D721Med (cell line): Measurements from ENCODE around the gene TMSB10.
"Not testable (repeated sequence)": the region's sequence is repeated elsewhere in the genome, so short reads cannot be mapped to it uniquely, and the experiment has no call there.

ENCODE experiments used
- DNase-seq: peaks from one replicate; pipeline ENCODE4 v3.0.0; 2011; ENCODE audit warnings: low spot score; ENCODE audit not compliant: insufficient read length
- FAIRE-seq: peaks from 2 replicates; lab custom pipeline; 2011; peaks lifted over from hg19 to GRCh38; lab: Jason Lieb, UNC
- TF ChIP-seq, protein P1 (sequence below): IDR thresholded peaks from 2 replicates; pipeline ENCODE4 v1.5.1; 2012; ENCODE audit warnings: mild to moderate bottlenecking, control low read depth; ENCODE audit not compliant: insufficient read depth; ENCODE audit errors: missing control alignments

TMSB10 gene

GRCh38 chr2:84875213-84875560 lies 30.3 kb upstream of the TMSB10 start:
- no peak for DNase-seq
- no peak for FAIRE-seq
- TF ChIP-seq, protein P1, sequence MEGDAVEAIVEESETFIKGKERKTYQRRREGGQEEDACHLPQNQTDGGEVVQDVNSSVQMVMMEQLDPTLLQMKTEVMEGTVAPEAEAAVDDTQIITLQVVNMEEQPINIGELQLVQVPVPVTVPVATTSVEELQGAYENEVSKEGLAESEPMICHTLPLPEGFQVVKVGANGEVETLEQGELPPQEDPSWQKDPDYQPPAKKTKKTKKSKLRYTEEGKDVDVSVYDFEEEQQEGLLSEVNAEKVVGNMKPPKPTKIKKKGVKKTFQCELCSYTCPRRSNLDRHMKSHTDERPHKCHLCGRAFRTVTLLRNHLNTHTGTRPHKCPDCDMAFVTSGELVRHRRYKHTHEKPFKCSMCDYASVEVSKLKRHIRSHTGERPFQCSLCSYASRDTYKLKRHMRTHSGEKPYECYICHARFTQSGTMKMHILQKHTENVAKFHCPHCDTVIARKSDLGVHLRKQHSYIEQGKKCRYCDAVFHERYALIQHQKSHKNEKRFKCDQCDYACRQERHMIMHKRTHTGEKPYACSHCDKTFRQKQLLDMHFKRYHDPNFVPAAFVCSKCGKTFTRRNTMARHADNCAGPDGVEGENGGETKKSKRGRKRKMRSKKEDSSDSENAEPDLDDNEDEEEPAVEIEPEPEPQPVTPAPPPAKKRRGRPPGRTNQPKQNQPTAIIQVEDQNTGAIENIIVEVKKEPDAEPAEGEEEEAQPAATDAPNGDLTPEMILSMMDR, result no peak

- DNase-seq, FAIRE-seq: not testable (repeated sequence)
Measured at GRCh38 chr2:84875619-84876018, 29.8 kb upstream of the TMSB10 start.

GRCh38 chr2:84876369-84876768 lies 29.1 kb upstream of the TMSB10 start:
- TF ChIP-seq, protein P1, result no peak
- FAIRE-seq (no peak), DNase-seq (no peak)

DNA sequence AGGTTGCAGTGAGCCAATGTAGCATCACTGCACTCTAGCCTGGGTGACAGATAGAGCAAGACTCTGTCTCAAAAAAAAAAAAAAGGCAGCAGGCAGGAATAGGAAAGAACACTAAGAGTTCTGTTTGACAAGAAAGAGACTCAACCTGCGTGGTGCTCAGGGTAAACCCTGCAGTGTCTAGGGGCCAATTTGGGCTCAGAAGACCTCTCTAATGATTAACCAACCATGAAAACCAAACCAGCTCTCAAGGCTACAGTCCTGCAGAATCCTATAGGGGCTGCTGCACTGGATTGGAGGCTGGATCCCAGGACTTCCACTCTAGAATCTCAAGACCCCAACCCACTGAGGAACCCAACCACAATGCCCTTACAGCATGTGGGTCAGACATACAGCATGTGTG lies 27.0 kb upstream of the TMSB10 start:
- TF ChIP-seq, protein P1, result no peak
- FAIRE-seq, result no peak
- no peak for DNase-seq

DNA sequence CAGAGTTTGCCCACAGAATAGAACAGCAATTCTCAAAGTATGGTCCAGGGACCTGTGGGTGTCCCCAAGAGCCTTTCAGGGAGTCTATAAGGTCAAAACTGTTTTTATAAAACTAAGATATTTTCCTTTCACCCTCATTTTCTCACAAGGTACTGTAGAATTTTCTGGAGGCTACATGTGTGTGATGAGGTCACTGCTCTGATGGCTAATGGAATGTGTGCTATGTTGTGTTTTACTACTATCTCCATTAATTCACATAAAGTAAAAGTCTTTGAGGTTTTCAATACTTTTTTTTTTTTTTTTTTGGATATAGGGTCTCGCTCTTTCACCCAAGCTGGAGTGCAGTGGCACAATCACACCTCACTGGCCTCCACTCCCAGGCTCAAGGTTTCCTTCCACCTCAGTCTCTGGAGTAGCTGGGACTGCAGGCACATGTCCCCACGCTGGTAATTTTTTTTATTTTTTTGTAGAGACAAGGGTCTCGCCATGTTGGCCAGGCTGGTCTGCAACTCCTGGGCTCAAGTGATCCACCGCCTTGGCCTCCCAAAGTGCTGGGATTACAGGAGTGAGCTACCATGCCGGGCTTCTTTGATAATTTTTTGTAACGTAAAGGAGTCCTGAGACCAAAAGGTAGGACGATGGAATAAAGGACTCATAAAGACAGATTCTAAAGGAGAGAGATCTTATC lies 26.4 kb upstream of the TMSB10 start:
- no peak for FAIRE-seq
- TF ChIP-seq, protein P1, result no peak
- DNase-seq, result no peak

DNA sequence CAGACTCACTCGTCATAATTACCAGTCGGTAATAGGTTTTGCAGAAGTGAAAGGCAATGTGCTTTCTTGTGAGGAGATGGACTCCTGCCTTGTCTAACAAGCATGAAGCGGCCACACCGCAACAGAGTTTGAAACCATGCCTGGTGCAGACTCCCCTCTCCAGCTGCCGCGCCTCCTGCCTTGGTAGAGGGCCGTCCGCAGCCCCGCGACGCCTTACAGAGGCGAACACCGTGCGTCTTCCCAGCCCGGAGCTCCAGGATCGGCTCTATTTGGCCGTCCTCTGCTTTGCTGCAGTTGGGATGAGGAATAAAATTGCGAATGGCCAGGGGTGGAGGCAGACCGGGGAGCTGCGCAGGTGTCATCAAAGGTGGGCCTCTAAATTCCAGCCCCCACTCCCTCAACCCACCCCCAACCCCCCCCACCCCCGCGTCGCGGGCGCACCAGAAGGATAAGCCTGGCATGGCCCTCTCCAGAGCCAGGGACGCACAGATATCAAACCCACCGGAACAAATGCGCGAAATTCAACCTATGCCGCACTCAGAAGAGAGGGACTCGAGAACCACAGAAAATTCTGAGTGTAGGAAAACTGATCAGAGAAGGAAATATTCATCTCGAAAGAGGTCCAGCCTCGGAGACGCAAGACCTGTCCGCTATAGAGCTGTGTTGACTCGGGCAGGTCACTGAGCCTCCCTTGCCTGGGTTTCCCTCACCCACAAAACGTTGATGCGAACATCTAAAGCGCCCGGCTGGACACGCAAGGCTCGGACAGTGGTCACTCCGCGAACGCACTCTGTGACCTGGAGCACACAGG lies 25.7 kb upstream of the TMSB10 start:
- TF ChIP-seq, protein P1, result no peak
- DNase-seq (no peak), FAIRE-seq (no peak)

DNA sequence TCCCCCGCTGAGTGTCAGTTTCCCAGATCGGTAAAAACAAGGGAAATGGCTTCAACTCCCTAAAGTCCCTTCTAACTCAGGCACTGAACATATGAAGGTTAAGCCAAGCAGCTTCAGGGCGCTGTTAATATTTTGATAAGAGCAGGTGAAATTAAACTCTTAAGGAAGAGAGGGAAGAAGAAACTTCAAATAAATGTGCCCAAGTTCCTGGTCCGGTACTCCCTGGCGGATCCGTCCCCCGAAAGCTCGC lies 25.1 kb upstream of the TMSB10 start:
- no peak for DNase-seq
- TF ChIP-seq, protein P1, result no peak
- FAIRE-seq, result no peak
